ENCODE data around the gene RAB40C. TPM values are rescaled to one million over a fixed set of nuclear protein-coding genes. Genes with fewer than 3 reads are reported as not detected.

The RAB40C gene
- total and polyA plus RNA-seq, 9 of the 15 experiments (the other 6 are each of a cell fraction or from before 2014, with no cell fraction given) = 0.17 to 23.4 (median 8.7) TPM

- TF ChIP-seq CGGBP1 (CRISPR knock-in tag; IDR thresholded peaks at IDR 0.05) (no peak), BCL6 (CRISPR knock-in tag; IDR thresholded peaks at IDR 0.05) (no peak), ZNF354B (CRISPR knock-in tag; IDR thresholded peaks at IDR 0.05) (no peak), THRA (IDR thresholded peaks at IDR 0.05) (no peak), CHD2 (IDR thresholded peaks at IDR 0.05; ENCODE audit: low read depth, low read length) (no peak), THAP7 (CRISPR knock-in tag; IDR thresholded peaks at IDR 0.05) (no peak), ZNF644 (tag; IDR thresholded peaks at IDR 0.05; ENCODE audit: low read depth) (no peak), WHSC1 (IDR thresholded peaks at IDR 0.05; ENCODE audit: low read length) (no peak), SMARCB1 (IDR thresholded peaks at IDR 0.05; ENCODE audit: insufficient read length, low read depth) (no peak), PHF20 (IDR thresholded peaks at IDR 0.05; ENCODE audit: partially characterized antibody) (peak; percentile 20), CBFA2T3 (IDR thresholded peaks at IDR 0.05) (peak; percentile 70), ZNF280B (CRISPR knock-in tag; IDR thresholded peaks at IDR 0.05) (no peak), ZNF395 (CRISPR knock-in tag; IDR thresholded peaks at IDR 0.05) (no peak), ZNF696 (CRISPR knock-in tag; conservative IDR thresholded peaks at IDR 0.05) (no peak), KDM2B (CRISPR knock-in tag; IDR thresholded peaks at IDR 0.05) (peak; percentile 92; the same call in 1 of the 2 replicates), TEAD2 (tag; IDR thresholded peaks at IDR 0.05) (no peak), ZNF584 (CRISPR knock-in tag; IDR thresholded peaks at IDR 0.05; ENCODE audit: low read depth) (no peak), NR4A1 (CRISPR knock-in tag; IDR thresholded peaks at IDR 0.05) (no peak), NR4A1 (tag; IDR thresholded peaks at IDR 0.05) (no peak), SRSF7 (optimal IDR thresholded peaks at IDR 0.05; ENCODE audit: low read depth, low read length) (no peak), BCOR (IDR thresholded peaks at IDR 0.05) (peak; percentile 74), ZBTB1 (CRISPR knock-in tag; IDR thresholded peaks at IDR 0.05; ENCODE audit: borderline replicate concordance, low read depth) (no peak; the same call in 1 of the 2 replicates), SNRNP70 (optimal IDR thresholded peaks at IDR 0.05; ENCODE audit: low read depth, low read length) (no peak), ELF2 (CRISPR knock-in tag; IDR thresholded peaks at IDR 0.05) (no peak), HDAC3 (IDR thresholded peaks at IDR 0.05; ENCODE audit: borderline replicate concordance, partially characterized antibody) (no peak), NFIC (IDR thresholded peaks at IDR 0.05) (peak; percentile 55)
Observed at GRCh38 chr16:578870-579405, 10.9 kb upstream of the RAB40C start (continued).
